ENCODE data around the gene TRIM7. TPM values are rescaled to one million over a fixed set of nuclear protein-coding genes. Genes with fewer than 3 reads are reported as not detected.

The TRIM7 gene
- 29.4 to 45.2 TPM (median 39.9 TPM) in 5 replicates for total RNA-seq (2022; extraction: Qiagen RNA extraction; ENCODE audit: low read depth)

DNA sequence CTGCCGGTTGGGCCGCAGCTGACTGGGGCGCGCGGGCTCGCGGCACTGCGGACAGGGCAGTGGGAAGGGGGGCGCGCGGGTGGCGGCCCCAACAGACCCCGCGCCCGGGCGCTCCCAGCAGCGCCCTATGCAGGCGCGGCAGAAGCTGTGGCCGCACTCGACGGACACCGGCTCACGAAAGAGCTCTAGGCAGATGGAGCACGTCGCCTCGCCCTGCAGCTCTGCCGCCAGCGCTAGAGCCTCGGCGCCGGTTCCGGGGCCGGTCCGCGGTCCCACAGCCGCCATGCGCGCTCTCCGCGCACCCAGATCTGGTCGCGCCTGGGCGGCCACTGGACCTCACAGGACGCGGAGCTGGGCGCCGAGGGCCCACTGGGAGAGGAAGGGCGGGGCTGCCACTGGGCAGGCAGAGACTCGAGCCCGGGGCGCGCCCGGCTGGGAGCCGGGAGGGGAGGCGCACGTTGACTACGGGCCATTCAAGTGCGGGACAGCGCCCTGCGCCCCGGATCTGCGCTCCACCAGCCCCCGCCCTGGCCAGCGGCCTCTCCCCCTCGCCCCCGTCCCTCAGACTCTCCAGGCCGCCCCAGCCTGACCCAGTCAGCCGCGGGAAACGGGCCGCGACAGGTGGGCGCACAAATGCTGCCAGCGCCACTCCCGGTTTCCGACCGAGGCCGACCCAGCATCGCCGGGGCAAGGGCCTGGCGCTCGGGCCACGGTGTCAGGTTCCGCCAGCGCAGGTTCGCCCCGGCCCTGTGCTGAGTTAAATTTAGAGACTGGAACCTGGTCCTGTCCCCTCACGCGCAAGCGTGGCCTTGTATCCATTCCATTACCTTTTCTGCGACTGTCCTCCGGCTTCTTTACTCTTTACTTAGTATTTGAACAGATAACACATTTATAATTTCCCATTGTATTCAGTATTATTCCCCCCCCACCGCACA is at the start of gene TRIM7:
Gene TRIM7 (minus strand): TSS at position 371 of the 935 bp plus-strand sequence. CDS start 86 bp downstream, at position 285.

DNA sequence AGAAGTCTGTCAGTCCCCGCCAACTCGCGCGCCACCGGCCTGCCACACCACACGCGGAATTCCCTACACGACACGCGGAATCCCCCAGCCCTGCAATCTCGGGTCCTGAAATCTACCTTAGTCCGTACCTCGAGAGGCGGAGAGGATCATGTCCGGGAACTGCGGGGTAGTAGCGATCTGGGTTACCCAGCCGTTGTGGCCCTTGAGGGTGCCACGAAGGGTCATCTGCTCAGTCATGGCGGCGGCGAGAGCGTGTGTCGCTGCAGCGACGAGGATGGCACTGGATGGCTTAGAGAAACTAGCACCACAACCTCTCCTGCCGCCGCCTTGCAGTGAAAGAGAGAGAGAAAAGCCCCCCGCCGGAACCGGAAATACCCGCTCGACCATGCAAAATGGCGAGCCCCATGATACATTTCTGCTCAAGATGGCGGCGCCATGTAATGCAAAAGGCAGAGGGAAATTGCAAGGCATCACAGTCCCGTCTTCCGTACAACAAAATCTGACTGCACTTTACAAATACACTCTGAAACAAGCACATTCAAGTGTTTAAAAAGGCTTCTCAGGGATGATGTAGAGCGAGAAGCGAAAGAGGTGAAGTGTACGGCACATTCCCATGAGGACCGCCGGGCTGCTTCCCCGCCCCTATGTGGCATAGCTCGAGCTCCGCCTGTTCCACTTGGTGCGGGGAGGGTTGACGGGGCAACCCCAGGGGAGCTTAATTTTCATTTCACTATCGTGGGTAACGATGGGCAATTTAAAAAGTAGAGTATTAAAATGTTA is 38.8 kb upstream of the TRIM7 start, which contains the start of gene RACK1:
Gene RACK1 (minus strand): TSS at position 343 of the 780 bp plus-strand sequence. CDS start 106 bp downstream, at position 237.

DNA sequence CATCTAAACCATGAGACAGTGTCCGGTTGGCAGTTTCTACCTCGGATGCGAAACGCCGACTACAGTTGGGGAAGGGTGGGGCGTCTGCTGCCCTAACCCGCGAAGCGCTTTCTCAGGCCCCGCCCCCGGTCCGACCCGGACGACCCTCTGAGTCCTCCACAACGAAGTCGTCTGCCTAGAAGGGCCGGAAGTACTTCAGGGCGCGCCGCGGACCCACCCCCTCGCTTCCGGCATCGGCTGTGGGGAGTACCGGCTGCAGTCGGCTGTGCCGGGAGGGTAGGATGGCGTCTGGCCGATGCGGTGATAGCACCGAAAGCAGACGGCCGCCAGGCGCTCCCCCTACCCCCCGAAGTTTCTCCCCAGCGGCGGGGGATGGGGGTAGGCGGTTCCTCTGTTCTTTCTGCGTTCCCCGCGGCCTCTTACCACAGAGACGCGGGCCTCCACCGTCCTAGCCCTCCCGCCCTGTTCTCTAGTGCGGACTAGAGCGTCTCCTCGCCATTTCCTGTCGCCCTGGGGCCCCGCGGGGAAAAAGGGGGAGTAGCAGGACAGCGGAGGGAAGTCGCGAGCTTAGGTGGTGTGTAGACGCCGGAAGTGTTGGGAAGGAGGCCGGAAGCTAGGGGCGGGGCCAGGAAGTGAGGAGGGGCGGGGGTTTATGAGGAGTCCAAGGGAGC is 18.2 kb upstream of the TRIM7 start, which contains the start of gene TRIM41:
Gene TRIM41 (plus strand): TSS at position 224 of the 671 bp plus-strand sequence. CDS start 719 bp downstream, outside the sequence.

DNA sequence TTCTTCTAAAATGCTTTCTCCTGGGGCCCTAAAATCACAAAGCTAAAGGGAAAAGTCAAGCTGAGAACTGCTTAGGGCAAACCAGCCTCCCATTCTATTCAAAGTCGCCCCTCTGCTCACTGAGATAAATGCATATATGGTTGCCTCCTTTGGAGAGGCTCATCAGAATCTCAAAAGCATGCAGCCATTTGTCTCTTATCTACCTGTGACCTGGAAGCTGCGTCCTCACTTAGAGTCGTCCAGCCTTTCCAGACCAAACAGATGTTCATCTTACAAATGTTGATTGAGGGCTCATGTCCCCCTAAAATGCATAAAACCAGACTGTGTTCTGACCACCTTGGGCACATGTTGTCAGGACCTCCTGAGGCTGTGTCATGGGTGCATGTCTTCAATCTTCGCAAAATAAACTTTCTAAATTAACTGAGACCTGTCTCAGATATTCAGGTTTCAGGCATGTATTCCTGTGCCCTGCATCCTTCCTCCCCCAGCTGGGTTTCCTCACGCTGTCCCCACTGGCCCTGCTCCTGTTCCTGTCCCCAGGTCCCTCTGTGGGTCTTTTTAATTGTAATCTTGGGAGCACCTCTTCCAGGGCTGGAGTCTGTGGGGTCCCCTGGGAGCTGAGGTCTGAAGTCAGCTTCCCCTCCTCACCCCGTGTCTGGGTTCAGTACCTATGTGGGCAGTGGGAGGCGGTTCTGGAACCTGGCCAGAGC is 57.9 kb downstream of the TRIM7 start, which contains the start of gene OR2V2:
Gene OR2V2 (plus strand): TSS at position 660 of the 710 bp plus-strand sequence. CDS start 7,357 bp downstream, outside the sequence.

Other genes starting within 250 kb of the TRIM7 start
- not detected in 5 replicates for gene BTNL3, start 216.3 kb downstream of the TRIM7 start, total RNA-seq (2022; extraction: Qiagen RNA extraction; ENCODE audit: low read depth)
- gene BTNL9, start 164.9 kb downstream of the TRIM7 start, total RNA-seq (2022; extraction: Qiagen RNA extraction; ENCODE audit: low read depth): 0.57 to 1.3 TPM (median 0.74 TPM) in 5 replicates
- not detected in 5 replicates for gene OR2V1, start 74.0 kb downstream of the TRIM7 start, total RNA-seq (2022; extraction: Qiagen RNA extraction; ENCODE audit: low read depth)
- not detected in 5 replicates for gene OR2V2, start 57.6 kb downstream of the TRIM7 start, total RNA-seq (2022; extraction: Qiagen RNA extraction; ENCODE audit: low read depth)
- gene TRIM41, start 18.1 kb upstream of the TRIM7 start, total RNA-seq (2022; extraction: Qiagen RNA extraction; ENCODE audit: low read depth): 19.8 to 29.7 TPM (median 27.7 TPM) in 5 replicates
- 3,233 to 3,638 TPM (median 3,282 TPM) in 5 replicates for gene RACK1, start 38.7 kb upstream of the TRIM7 start, total RNA-seq (2022; extraction: Qiagen RNA extraction; ENCODE audit: low read depth)
- 4.9 to 7.4 TPM (median 6.4 TPM) in 5 replicates for gene TRIM52, start 55.9 kb upstream of the TRIM7 start, total RNA-seq (2022; extraction: Qiagen RNA extraction; ENCODE audit: low read depth)
- not detected in 5 replicates for gene OR4F3, start 162.1 kb upstream of the TRIM7 start, total RNA-seq (2022; extraction: Qiagen RNA extraction; ENCODE audit: low read depth)